Esophagus muscularis mucosa (tissue), 4 donors: ENCODE data around the gene IZUMO4.

Source experiments
- CTCF ChIP-seq, 3 experiments: fragments of 200-600 bp in 2 of 3; fragments of 450-650 bp in 1 of 3; sonication (generic) in 2 of 3; IDR thresholded peaks; one replicate each; pipeline ENCODE4 v1.5.1; 2017 to 2019; ENCODE audit warnings: antibody characterized with exemption in 3 of 3, mild to moderate bottlenecking in 2 of 3, moderate library complexity in 1 of 3
- EP300 ChIP-seq: sonication (generic); formaldehyde crosslinking; IDR thresholded peaks from one replicate; pipeline ENCODE4 v1.6.1; 2017; ENCODE audit warnings: antibody characterized with exemption
- POLR2A ChIP-seq: fragments of 450-650 bp; IDR thresholded peaks from one replicate; pipeline ENCODE4 v1.6.1; 2017; ENCODE audit warnings: antibody characterized with exemption, moderate library complexity, mild to moderate bottlenecking, low read depth
- POLR2AphosphoS5 ChIP-seq, 2 donors: sonication (generic); formaldehyde crosslinking; IDR thresholded peaks; one replicate each; pipeline ENCODE4 v1.6.1; 2017; ENCODE audit warnings: antibody characterized with exemption in 2 of 2

DNA sequence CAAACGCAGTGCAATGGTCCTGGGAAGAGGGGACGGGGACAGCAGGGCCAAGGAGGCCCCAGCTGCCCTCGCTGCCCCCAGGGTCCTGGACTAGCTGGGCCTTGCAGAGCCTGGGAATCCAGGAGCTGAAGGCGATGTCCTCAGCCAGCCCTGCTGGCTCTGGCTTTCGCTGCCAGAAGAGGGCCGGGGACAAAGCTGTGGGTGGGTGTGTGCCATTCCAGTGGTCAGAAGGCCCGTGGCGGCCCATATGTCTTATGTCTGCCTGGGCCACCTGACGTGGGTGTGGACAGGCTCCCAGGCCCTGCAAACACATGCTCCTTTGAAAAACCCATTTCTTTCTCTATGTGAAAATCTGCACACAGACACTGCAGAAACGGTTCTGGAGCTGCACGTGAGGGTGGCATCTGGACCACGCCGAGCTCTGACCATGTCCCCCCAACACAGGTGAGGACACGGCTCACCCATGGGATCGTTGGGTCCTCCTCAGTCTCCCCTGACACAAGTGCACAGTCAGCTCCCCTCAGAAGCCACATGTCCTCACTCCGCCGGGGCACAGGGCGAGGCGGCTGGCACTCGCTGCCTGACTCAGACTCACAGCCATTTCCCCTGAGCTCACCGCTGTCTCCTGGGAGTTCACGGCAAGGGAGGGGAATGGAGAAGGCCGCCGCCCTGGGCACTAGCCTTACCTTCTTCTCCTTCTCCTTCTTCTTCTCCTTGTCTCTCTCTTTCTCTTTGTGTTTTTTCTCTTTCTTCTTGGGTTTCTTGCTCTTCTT, 16.9 kb downstream of the IZUMO4 start:
- TF ChIP-seq CTCF (IDR thresholded peaks at IDR 0.05) (no peak), POLR2A (no peak), POLR2AphosphoS5 (IDR thresholded peaks at IDR 0.05) (no peak), EP300 (no peak)
